HG03108 (cell line): ENCODE data around the gene NDNF.

Source experiments
- ATAC-seq: cut with Tn5 transposase; IDR thresholded peaks from one replicate; pipeline ENCODE4 v1.9.1; 2021; ENCODE audit warnings: moderate library complexity; ENCODE audit not compliant: unreplicated experiment

The NDNF gene

GRCh38 chr4:121072224-121073003 is at the start of gene NDNF:
NDNF (minus strand) TSS chr4:121072535; CDS start chr4:121045837, 26,698 bp downstream.
- no peak for ATAC-seq

GRCh38 chr4:121119715-121120114 is 47.4 kb upstream of the NDNF start:
- ATAC-seq, result no peak

GRCh38 chr4:121118344-121118743 is 46.0 kb upstream of the NDNF start:
- ATAC-seq, result no peak

DNA sequence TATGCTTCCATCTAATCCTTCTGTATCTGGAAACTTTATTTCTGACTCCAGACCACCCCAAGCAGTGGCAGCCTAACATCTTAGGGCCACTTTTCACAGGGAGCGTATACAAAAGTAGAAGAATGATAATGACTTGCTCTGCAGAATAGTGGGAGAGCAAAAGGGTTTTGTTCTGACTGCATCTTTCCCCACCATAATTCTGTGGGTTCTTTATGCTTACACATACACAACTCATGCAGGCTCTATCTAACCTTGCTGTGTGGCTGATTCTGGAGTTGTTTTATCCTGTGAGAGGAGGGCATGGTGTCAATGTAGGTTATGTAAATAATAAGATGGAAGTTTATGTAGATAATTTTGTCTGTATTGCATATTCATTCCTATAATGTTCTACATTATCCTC is 42.4 kb upstream of the NDNF start:
- no peak for ATAC-seq

- ATAC-seq, result no peak
These were observed 40.2 kb upstream of the NDNF start for GRCh38 chr4:121112530-121112929.

DNA sequence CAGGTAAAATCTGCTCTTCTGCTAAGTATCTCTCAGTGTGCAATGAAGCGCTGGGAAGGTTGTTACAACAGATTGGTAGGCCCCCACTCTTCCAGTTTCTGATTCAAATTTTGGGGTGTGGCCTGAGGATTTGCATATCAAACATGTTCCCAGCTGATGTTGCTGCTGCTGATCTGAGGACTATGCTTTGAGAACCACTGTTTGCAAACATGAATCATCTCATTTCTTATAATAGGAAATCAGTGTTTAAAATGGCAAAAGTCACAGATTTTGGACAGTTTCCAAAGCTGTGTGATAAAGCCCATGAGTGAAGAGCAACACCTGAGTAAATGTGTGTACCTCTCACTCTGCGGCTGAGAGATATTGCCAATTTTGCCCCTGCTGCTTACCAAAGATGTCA is 36.2 kb upstream of the NDNF start:
- no peak for ATAC-seq

GRCh38 chr4:121107507-121107906 is 35.2 kb upstream of the NDNF start:
- ATAC-seq, result no peak

DNA sequence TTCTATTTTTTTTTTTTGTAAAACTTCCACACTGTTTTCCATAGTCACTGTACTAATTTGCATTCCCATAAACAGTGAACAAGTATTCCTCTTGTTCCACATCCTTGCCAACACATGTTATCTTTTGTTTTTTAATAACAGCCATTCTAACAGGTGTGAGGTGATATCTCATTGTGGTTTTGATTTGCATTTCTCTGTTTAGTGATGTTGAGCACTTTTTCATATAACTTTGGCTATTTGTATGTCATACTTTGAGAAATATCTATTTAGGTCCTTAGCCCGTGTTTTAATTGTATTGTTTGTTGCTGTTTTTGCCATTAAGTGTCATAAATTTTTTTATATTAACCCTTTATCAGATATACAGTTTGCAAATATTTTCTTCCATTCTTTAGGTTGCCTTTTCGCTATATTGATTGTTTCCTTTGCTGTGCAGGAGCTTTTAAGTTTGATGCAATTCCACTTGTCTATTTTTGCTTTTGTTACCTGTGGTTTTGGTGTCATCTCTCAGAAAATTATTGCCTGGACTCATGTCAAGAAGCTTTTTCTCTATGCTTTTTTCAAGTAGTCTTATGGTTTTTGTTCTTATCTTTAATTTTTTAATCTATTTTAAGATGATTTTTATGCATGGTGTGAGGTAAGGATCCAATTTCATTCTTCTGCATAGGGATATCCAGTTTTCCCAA is 27.9 kb upstream of the NDNF start:
- ATAC-seq, result no peak

GRCh38 chr4:121098266-121098665 is 25.9 kb upstream of the NDNF start:
- ATAC-seq, result no peak

- no peak for ATAC-seq
These were observed 24.3 kb upstream of the NDNF start for GRCh38 chr4:121096629-121097028.

DNA sequence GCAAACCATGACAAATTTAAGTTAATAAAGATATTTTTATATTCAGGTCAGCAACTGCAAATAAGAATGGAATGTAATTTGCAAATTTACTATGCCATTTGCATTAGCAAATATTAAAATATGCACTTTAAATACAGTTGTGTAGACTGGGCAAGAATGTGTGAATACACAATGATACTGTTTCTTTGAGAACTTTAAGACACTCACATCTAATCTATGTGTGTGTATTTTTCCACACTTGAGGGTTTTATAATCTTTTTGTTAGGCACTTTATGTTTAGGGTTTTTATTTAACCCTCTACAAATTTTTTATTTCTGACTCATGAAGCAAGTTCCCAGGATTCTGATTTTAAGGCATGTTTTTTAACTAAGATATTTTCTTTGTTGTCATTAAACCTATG is 23.9 kb upstream of the NDNF start:
- ATAC-seq, result no peak

DNA sequence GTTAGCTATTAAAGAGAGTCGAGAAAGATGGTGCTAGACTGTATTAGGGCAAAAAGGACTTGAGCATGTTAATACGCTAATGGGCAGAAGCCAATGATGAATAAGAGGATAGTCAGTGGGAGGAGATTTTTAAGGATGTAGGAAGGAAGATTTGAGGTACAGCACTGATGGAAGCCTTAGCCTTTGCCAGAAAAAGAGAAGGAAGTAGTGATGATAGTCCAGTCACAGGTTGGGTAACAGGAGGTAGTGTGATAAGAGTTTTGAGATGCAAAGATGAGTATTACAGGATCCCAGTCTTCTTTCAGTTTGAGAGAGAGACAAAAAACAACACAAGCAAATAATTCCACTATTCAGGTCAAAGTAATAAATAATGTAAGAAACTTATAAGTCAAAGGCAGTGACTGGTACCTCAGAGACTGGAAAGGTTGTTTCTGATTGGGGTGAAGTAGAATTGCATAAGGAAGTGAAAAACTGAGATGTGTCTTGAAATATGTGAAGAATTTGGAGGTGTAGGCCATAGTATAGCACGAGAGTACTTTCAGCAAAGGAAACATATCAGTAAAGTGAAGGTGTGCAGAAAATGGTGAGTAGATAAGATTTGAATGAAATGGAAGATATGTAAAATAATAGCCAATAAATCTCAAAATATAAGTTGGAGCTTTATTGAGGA is 22.1 kb upstream of the NDNF start:
- ATAC-seq, result no peak

GRCh38 chr4:121093261-121093660 is 20.9 kb upstream of the NDNF start:
- ATAC-seq, result no peak

- ATAC-seq, result no peak
These were observed 19.6 kb upstream of the NDNF start for GRCh38 chr4:121091941-121092340.

GRCh38 chr4:121088867-121089266 is 16.5 kb upstream of the NDNF start:
- ATAC-seq, result no peak

GRCh38 chr4:121079376-121079775 is 7.0 kb upstream of the NDNF start:
- ATAC-seq, result no peak

- ATAC-seq, result no peak
These were observed 5.2 kb upstream of the NDNF start for GRCh38 chr4:121077496-121077895.

DNA sequence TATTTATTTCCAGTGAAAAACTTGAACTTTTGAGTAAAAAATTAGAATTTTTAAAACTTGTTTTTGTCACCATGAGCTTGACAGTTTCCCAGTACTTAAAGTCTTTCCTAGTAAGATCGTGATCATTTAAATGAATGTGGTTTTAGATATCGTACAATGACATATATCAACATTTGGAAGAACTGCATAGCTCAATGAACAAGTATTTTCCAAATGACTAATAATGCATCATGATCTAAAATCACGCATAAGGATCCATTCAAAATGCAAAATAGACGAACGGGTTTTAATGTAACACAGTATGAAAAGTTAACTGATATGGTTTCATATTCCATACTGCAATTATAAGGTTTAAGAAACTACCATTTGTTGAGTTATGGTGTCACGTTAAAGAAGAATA is 4.1 kb upstream of the NDNF start:
- no peak for ATAC-seq

DNA sequence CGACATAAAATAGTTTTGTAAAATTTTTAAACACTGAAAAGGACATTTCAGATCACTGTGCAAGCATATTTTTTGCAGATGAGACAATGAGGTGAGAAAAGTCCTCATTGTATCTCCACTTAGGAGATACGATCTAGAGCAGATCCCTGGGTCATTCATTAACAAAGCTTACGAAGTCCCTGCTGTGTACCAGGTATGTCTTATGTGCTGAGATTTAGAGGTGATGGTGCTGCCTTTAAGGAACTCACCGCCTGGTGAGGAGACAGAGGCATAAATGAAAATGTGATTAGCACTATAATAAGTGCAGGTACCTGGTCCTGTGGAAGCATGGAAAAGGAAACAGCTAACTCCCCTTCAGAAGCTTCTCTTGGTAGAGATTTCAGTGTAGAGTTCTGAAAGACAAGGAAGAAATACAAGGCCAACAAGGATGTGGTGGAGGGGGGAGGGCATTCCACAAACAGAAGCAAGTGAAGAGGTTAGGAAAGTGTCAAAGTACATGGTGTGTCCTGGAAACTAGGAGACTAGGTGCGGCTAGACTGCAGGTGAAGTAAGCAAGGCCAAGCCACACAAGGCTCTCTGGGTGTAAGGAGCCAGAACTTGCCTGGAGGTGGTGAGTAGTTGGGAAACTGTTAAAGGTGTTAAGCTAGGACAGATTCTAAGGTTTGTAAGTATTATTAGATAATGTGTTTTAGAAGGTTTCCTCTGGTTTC is 1.5 kb upstream of the NDNF start:
- ATAC-seq, result no peak

DNA sequence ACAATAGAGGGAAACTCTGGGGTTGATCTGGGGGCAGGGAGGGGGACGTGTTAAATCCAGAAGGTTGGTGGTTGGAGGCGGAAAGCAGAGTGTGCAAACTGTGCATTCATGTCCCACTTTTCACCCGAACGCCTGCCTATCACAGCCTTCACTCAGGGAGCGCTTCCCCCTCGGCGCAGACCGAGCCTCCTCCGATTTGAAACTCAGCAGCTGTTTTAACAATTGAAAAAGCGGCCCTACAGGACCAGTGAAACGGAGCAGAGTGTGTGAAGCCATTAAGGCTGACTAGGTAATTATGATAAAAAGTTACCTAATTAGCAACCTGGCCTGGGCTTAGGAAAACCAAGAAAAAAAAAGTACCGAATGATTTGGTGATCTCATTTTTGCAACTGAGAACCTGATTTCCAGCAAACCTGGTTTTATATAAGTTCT is 685 bp upstream of the NDNF start:
- ATAC-seq, result no peak

DNA sequence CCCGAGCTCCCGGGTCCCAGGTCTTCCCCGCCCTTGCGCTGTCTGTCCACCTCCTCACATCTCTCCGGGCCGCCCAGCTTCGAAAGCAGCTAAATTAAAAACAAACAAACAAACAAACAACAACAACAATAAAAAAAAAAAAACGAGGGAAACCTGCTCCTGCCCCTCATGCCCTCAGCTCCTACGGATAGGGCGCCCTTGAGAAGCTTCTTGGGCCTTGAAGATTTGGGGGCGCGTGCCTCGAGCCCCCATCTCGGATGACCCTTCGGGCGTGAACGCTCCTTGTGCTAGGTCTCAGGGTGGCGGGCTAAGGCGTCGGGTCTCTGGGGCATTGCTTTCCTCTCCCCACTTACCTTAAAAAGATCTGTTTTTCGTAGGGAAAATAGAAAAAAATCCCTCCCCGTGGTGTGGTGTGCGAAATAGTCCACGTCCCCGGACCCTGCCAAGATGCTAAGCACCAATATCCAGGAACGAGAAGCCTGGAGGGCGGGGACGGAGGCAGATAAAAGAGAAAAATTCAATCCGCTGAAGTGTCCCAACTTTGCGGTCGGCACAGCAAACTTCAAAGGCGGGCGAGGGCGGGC is 603 bp downstream of the NDNF start:
- ATAC-seq, result no peak
